ENCODE measurements around the gene LRRC55.
A peak's percentile ranks its signal among the peaks of the same experiment; 100 is the strongest.

LRRC55 gene

DNA sequence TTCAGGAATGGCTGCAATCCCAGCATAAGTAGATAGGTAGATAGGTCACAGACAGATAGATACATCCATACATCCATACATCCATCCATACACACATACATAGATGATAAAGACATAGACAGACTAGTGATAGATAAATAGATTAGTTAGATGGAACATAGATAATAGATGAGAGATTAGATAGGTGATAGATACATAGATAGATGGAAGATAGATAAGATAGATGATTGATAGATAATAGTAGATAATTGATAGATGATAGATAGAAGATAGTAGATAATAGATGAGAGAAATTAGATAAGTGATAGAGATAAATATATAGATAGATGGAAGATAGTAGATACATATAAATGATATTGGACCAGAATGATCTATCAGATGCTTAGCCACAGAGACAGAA is 28.3 kb upstream of the LRRC55 start:
- TF ChIP-seq, protein P1, sequence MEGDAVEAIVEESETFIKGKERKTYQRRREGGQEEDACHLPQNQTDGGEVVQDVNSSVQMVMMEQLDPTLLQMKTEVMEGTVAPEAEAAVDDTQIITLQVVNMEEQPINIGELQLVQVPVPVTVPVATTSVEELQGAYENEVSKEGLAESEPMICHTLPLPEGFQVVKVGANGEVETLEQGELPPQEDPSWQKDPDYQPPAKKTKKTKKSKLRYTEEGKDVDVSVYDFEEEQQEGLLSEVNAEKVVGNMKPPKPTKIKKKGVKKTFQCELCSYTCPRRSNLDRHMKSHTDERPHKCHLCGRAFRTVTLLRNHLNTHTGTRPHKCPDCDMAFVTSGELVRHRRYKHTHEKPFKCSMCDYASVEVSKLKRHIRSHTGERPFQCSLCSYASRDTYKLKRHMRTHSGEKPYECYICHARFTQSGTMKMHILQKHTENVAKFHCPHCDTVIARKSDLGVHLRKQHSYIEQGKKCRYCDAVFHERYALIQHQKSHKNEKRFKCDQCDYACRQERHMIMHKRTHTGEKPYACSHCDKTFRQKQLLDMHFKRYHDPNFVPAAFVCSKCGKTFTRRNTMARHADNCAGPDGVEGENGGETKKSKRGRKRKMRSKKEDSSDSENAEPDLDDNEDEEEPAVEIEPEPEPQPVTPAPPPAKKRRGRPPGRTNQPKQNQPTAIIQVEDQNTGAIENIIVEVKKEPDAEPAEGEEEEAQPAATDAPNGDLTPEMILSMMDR (IDR thresholded peaks at IDR 0.05; ENCODE audit: control insufficient read depth, insufficient read depth, low read depth, low read length, missing control alignments) = no peak
- DNase-seq (ENCODE audit: low read depth) = no peak
- no peak overlapping the region for H3K4me3 ChIP-seq (ENCODE audit: control insufficient read depth, low read depth, low read length)

- no peak overlapping the region for H3K4me3 ChIP-seq (ENCODE audit: control insufficient read depth, low read depth, low read length)
- peak; percentile 8 for DNase-seq (ENCODE audit: low read depth)
- TF ChIP-seq, protein P1 (IDR thresholded peaks at IDR 0.05; ENCODE audit: control insufficient read depth, insufficient read depth, low read depth, low read length, missing control alignments) = no peak
These were observed 27.0 kb upstream of the LRRC55 start for GRCh38 chr11:57154739-57155138.

- TF ChIP-seq, protein P1 (IDR thresholded peaks at IDR 0.05; ENCODE audit: control insufficient read depth, insufficient read depth, low read depth, low read length, missing control alignments) = no peak
- H3K4me3 ChIP-seq (ENCODE audit: control insufficient read depth, low read depth, low read length) = no peak overlapping the region
- no peak for DNase-seq (ENCODE audit: low read depth)
These were observed 26.4 kb upstream of the LRRC55 start for GRCh38 chr11:57155400-57155799.

- no peak for DNase-seq (ENCODE audit: low read depth)
- TF ChIP-seq, protein P1 (IDR thresholded peaks at IDR 0.05; ENCODE audit: control insufficient read depth, insufficient read depth, low read depth, low read length, missing control alignments) = no peak
- H3K4me3 ChIP-seq (ENCODE audit: control insufficient read depth, low read depth, low read length) = no peak overlapping the region
These were observed 25.7 kb upstream of the LRRC55 start for GRCh38 chr11:57155838-57156607.

- no peak for DNase-seq (ENCODE audit: low read depth)
- TF ChIP-seq, protein P1 (IDR thresholded peaks at IDR 0.05; ENCODE audit: control insufficient read depth, insufficient read depth, low read depth, low read length, missing control alignments) = no peak
- H3K4me3 ChIP-seq (ENCODE audit: control insufficient read depth, low read depth, low read length) = no peak overlapping the region
These were observed 24.8 kb upstream of the LRRC55 start for GRCh38 chr11:57156928-57157327.

- no peak for DNase-seq (ENCODE audit: low read depth)
- TF ChIP-seq, protein P1 (IDR thresholded peaks at IDR 0.05; ENCODE audit: control insufficient read depth, insufficient read depth, low read depth, low read length, missing control alignments) = no peak
- no peak overlapping the region for H3K4me3 ChIP-seq (ENCODE audit: control insufficient read depth, low read depth, low read length)
These were observed 24.1 kb upstream of the LRRC55 start for GRCh38 chr11:57157624-57158023.
